Activated CD8-positive, alpha-beta memory T cell treated with anti-CD3 and anti-CD28 coated beads, Interleukin-2, amount 50 U/mL, for 1 hour (primary cell): ENCODE results near the gene CPNE2.
"Not testable (repeated sequence)": the region's sequence is repeated elsewhere in the genome, so short reads cannot be mapped to it uniquely, and the experiment has no call there.

Experiments
- DNase-seq: peaks from one replicate; pipeline ENCODE4 v3.0.0-alpha.2; 2020; ENCODE audit errors: extremely low read depth

The CPNE2 gene

GRCh38 chr16:57091975-57092785 lies at the start of gene CPNE2:
TSS of gene CPNE2 (plus strand) at chr16:57092583. CDS start at chr16:57110743, 18,160 bp downstream.
- DNase-seq = no peak

DNA sequence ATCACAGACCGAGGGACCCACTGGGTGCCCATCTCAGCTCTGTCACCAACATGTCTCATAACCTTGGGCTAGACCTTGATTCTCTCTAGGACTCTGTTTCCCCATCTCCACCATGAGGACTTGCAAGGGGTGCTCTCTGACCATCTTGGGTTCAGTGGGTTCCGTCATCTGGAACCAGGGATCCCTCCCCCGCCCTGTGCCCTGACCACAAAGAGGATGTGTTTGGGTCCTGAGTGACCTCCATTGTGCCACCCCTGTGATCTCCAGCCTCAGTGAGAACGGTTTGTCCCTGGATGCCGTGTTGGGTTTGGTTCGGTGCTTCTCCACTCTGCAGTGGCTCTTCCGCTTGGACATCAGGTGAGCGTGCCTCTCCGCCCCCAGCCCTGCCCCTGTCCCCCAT lies 49.1 kb upstream of the CPNE2 start:
- no peak for DNase-seq

DNA sequence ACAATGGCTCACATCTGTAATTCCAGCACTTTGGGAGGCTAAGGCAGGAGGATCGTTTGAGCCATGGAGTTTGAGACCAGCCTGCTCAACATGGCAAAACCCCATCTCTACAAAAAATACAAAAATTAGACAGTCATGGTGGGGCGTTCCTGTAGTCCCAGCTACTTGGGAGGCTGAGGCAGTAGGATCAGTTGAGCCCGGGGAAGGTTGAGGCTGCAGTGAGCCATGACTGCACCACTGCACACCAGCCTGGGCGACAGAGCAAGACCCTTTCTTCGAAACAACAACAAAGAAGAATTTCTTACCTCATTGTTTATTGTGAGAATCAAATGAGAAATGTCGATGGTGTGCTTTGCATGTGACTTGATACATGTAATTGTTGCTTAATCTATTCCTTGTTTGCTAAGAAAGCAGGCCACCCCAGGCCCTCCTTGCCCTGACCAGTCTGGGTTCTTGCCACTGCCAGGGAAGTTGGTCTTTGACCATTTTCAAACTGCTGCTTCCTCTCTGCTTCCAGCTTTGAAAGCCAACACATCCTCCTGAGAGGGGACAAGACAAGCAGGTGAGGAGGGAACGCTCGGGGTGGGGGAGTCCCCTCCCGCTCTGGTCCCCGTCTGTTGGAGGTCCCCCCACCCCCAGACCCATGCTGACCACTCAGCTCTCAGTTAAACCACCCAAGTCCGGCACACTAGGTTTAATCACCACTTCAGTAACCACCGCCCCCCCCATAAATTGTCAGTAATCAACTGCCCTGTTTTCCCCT lies 47.3 kb upstream of the CPNE2 start:
- DNase-seq = no peak

DNA sequence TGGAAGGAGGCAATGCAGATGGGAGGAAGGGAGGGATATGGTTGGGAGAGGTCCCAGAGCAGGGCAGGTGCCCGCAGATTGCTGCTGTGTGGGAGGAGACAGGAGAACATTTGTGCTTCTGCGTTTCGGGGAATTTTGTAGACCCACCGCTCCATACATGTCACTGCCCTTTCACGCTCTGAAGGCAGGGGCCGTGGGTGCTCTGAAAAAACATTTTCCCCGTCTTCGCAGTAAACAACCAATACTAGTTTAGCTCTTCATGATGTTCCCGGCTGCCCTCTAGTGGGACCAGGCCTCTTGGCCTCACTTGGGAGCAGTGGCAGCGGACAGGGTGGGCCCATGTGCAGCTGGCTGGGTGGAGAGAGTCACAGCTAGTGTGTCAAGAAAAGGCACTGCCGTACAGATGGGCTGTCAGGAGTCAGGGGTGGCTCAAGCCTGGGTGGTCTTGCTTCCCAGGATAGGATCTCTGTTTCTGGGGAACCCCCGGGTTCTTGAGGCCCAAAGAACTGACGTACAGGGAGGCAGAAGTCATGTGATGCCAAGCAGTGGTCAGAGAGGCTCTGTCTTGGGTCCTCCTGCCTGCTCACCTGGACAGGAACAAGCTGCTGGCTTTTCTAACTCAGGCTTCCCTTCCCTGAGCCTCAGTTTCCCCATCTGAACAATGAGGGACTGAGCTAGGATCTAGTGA lies 46.5 kb upstream of the CPNE2 start:
- DNase-seq = no peak

DNA sequence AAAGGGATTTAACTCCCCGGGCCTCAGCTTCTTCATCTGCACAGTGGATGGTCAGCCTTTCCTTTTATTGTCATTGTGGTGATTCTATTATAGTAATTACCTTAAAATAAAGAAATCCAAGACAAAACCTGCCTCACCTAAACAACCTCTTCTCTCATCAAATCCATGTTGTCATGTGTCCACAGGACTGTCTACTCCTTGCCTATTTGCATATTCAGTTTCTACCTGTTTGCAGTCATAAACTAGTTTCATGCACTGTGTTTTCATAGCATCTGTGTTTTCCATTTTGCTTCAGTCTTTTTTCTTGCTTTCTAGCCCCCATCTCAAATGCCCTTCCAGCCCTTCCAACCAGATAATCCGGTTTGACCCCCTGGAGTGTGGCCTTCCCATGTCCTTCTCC lies 44.3 kb upstream of the CPNE2 start:
- no peak for DNase-seq

- no peak for DNase-seq
Measured at GRCh38 chr16:57049678-57050077, 42.7 kb upstream of the CPNE2 start.

DNA sequence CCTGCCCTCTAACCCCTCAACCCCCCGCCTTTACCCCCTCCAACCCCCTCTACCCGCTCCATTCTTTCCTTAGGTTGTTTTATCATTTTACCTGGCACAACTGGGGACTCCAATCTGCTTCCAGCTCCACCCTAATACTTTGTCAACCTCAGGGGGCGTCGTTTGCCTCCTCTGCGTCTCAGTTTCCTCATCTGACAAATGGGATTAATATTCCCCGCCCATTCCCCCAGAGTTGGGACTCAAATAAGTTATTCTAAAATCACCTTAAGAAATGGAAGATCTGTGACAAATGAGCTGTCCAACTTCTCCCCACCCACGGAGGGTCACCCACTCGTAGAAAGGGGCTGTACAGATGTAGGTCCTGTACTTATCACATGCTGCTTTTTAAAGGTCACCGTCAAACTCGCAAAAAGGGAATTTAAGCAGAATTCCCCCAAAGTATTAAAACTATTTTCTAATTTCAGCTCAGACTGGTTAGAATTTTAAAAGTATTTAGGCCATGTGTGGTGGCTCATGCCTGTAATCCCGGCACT lies 40.6 kb upstream of the CPNE2 start:
- no peak for DNase-seq

GRCh38 chr16:57053206-57053605 lies 39.2 kb upstream of the CPNE2 start:
- no peak for DNase-seq

GRCh38 chr16:57054338-57054737 lies 38.0 kb upstream of the CPNE2 start:
- no peak for DNase-seq

DNA sequence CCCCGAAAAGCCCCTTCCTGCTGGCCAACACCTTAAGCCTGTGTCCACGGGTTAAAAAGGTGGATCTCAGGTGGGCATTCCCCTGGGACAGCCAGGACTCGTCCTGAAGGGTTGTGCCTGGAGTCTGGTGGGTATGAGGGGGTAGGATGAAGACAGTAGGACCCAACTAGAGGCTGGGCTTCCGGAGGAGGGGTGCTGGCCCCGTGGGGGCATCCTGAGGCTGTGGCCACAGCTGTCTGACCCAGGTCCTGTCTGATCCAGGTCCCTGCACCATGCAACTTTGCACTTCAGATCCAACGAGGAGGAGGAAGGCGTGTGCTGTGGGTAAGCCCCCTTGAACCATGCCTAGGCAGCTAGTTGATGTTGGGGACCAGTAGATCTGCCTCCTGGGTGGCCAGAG lies 37.6 kb upstream of the CPNE2 start:
- DNase-seq = no peak

GRCh38 chr16:57055671-57056070 lies 36.7 kb upstream of the CPNE2 start:
- no peak for DNase-seq

DNA sequence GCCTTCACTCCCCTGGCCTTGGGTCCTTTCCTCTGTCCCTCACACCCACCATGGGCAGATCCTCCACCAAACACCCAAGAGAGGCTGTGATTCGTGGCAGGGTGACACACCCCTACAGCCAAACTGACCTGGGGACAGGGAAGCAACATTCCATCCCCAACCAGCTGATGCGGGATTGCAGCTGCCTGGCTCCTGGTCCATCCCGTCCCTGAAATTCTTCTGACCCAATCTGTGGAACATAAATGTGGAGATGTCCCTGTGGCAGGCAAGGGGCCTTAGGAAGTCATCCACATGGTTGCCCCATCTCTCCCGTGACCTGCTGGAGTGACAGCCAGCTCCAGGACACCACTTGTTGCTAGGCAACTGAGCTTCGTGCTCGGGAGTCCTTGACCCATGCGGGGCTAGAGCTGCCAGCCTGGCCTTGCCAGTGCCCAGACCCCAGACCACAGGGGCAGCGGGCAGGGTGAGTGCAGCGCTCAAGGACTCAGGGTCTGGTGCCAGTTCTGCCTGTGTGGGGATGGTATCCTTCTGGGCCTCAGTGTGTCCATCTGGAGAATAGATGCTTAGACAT lies 34.0 kb upstream of the CPNE2 start:
- no peak for DNase-seq

DNA sequence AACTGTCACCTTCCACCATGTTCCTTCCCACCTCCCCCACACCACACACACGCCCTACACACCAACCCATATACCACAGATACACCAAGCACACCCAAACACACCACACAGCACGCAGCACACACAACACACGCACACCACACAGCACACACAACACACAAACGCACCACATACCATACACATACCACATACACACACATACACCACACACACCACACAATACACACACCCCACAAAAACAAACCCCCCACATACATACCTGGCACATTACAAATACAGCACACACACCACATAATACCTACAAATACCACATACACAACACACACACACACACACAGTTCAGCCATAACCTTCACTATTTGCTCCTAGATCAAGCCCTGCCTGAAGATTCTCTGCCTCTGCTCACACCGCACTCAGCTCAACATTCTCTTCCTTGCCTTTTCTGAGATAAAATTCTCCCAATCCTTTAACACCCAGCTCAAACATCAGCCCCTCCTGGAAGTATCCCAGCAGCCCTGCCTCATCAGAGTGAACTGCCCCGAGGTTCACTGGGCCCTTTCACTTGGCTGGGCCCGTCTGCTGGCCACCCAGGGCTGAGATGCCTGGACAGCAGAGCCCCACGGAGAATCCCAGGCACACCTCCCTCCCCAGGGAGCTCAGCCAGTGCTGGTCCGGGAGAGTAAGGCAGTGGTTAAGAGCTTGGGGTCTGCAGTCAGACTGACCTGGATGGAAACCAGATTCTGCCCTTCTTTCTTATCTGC lies 31.9 kb upstream of the CPNE2 start:
- no peak for DNase-seq

- no peak for DNase-seq
Measured at GRCh38 chr16:57061084-57061905, 31.1 kb upstream of the CPNE2 start.

DNA sequence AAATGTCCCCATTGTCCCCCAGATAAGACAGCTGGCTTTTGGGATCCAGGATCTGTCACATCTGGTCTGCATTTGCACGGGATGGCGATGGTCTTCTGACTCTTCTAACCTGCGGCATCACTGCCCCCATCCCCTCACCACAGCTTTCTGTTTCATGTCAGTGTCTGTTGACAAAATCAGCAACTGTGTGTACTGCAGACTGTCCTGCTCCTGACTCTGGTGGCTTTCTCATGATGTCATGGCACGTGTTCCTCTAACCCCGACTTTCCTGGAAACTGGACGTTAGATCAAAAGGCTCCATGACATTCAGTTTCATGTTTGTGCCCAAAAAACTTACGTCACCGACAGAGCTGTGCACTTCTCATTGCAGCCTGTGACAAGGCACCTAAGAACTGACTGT lies 30.1 kb upstream of the CPNE2 start:
- no peak for DNase-seq

GRCh38 chr16:57063189-57063588 lies 29.2 kb upstream of the CPNE2 start:
- DNase-seq = not testable (repeated sequence)

DNA sequence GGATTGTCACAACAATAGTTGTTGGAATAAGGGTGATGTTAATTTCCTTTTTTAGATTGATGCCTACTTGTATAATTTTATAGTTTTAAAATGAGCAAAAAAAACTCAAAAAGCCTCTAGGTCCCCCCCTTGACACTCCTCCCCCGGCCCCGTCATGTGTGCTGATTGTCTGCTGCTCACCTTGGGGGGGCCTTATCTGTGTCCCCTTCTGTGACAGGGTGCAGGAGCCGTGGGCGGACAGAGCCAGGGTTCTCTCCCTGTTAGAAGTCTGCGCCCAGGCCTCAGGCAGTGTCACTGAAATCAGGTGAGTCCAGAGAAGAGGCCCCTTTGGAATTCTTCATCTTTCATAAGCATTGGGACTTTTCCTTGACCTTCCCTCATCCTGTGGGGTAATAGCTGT lies 27.4 kb upstream of the CPNE2 start:
- no peak for DNase-seq

DNA sequence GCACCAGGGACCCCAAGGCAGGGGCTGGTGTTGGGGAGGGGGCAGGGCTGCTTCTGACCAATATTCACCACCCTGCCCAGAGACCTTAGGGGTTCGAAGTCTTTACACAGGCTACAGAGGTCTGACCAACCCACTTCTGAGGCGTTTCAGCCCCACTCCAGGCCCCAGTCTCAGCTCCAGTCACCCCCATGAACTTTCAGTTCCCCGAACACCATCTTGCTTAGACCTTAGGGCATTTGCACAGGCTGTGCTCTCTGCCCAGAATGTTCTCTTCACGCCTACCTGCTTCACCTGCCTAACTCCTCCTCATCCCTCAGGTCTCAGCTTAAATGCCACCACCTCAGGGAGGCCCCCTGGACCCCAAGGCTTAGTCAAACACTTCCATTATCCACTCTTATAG lies 25.8 kb upstream of the CPNE2 start:
- no peak for DNase-seq

DNA sequence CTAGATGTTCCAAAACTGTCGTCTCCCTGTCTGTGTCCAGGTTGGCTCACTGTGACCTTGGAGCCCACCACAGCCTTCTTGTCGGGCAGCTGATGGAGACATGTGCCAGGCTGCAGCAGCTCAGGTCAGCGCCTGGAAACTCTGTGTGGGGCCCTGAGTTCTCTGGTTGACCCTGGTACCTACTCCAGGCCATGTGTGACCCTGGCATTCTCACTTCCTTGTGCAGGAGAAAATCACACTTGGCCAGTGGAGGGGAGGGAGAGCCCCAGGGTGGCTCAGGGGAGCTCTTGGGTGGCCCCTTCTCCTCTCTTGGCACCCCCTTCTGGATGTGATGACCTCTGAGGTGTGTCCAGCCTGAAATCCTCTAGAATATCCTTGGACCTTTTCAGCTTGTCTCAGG lies 25.0 kb upstream of the CPNE2 start:
- DNase-seq = no peak

DNA sequence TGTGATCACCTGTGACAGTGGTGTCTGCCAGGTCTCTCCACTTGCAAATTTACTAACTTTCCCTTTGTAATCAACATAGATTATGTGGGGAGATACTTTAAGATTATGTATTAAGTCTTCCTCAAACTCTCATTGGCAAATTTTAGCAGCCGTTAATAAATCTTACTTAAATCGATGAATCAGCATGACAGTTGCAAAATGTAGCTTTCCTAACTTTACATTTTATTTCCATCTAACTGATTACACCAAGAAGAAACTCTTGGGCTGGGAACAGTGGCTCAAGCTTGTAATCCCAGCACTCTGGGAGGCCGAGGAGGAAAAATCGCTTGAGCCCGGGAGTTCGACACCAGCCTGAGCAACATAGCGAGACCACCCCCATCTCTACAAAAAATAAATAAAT lies 23.3 kb upstream of the CPNE2 start:
- no peak for DNase-seq
